ENCODE data around the gene LCN9.

LCN9 gene

GRCh38 chr9:135662758-135663450 is at the start of gene LCN9:
TSS of gene LCN9 (plus strand) at chr9:135663309. CDS start at chr9:135663322, 13 bp downstream.
- H3K4me3 ChIP-seq (ENCODE audit: low read depth, low read length) = no peak within 1 kb of the TSS
- DNase-seq (ENCODE audit: low read depth) = no peak
- TF ChIP-seq POLR2A (IDR thresholded peaks at IDR 0.05; ENCODE audit: extremely low read depth, insufficient read length) (no peak), MYC (IDR thresholded peaks at IDR 0.05; ENCODE audit: low read depth, low read length) (no peak), CTCF (IDR thresholded peaks at IDR 0.05; ENCODE audit: low read depth, low read length) (no peak), MAX (IDR thresholded peaks at IDR 0.05; ENCODE audit: low read depth, low read length) (no peak)

GRCh38 chr9:135613946-135614805 is 48.9 kb upstream of the LCN9 start:
- no peak overlapping the region for H3K4me3 ChIP-seq (ENCODE audit: low read depth, low read length)
- no peak for DNase-seq (ENCODE audit: low read depth)
- TF ChIP-seq POLR2A (IDR thresholded peaks at IDR 0.05; ENCODE audit: extremely low read depth, insufficient read length) (no peak), CTCF (IDR thresholded peaks at IDR 0.05; ENCODE audit: low read depth, low read length) (no peak), MAX (IDR thresholded peaks at IDR 0.05; ENCODE audit: low read depth, low read length) (no peak), MYC (IDR thresholded peaks at IDR 0.05; ENCODE audit: low read depth, low read length) (no peak)

GRCh38 chr9:135614821-135615665 is 48.1 kb upstream of the LCN9 start:
- TF ChIP-seq MYC (IDR thresholded peaks at IDR 0.05; ENCODE audit: low read depth, low read length) (no peak), CTCF (IDR thresholded peaks at IDR 0.05; ENCODE audit: low read depth, low read length) (no peak), MAX (IDR thresholded peaks at IDR 0.05; ENCODE audit: low read depth, low read length) (no peak), POLR2A (IDR thresholded peaks at IDR 0.05; ENCODE audit: extremely low read depth, insufficient read length) (no peak)
- no peak overlapping the region for H3K4me3 ChIP-seq (ENCODE audit: low read depth, low read length)
- no peak for DNase-seq (ENCODE audit: low read depth)

GRCh38 chr9:135615666-135616618 is 47.2 kb upstream of the LCN9 start:
- no peak for DNase-seq (ENCODE audit: low read depth)
- no peak overlapping the region for H3K4me3 ChIP-seq (ENCODE audit: low read depth, low read length)
- TF ChIP-seq MAX (IDR thresholded peaks at IDR 0.05; ENCODE audit: low read depth, low read length) = no peak
- peak; percentile 17 for TF ChIP-seq CTCF (IDR thresholded peaks at IDR 0.05; ENCODE audit: low read depth, low read length)

All from NB4 (cell line).